PC-9 (cell line): Measurements from ENCODE around the gene USP3.

Experiments
- EZH2 ChIP-seq: fragments of 200-600 bp; sonication (generic); IDR thresholded peaks from 2 replicates; pipeline ENCODE4 v1.8.0; 2017; ENCODE audit warnings: antibody characterized with exemption, low read depth
- TF ChIP-seq, protein P1 (sequence below): fragments of 200-600 bp; sonication (generic); conservative IDR thresholded peaks from 2 replicates; pipeline ENCODE4 v1.6.1; 2017; ENCODE audit warnings: mixed run types, antibody characterized with exemption, mild to moderate bottlenecking, moderate library complexity

DNA sequence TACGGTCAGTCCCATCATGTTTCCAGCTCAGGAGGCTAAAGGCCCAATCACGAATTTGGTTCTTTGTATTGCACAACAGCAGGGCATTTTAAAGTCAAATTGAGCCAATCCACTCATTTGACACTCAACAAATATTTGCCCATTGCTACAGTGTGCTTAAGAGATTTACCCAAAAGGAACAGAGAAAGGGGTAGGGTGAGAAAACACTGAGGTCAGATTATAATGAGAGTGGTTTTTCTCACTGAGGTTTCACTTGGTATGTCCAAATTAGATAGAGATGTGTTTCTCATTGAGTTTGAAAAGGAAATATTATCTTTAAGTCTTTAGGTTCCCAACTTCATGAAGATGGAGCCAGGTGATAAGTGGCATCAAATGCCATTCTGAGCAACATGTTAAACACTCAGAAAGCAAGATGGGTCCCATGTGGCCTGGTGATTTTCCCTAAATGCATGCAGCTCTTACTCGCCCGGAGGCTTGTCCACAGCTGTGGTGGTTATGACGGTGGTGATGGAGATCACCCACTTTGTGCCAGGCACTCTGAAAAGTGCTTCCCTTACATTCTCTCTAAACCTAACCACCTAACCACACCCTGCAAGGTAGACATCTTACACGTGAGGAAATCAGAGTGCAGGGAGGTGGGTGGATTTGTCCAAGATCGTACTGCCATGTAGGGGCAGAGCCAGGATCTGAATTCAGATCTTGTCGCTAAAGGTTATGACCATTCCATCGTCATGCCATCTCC is 31.2 kb upstream of the USP3 start:
- TF ChIP-seq, protein P1, sequence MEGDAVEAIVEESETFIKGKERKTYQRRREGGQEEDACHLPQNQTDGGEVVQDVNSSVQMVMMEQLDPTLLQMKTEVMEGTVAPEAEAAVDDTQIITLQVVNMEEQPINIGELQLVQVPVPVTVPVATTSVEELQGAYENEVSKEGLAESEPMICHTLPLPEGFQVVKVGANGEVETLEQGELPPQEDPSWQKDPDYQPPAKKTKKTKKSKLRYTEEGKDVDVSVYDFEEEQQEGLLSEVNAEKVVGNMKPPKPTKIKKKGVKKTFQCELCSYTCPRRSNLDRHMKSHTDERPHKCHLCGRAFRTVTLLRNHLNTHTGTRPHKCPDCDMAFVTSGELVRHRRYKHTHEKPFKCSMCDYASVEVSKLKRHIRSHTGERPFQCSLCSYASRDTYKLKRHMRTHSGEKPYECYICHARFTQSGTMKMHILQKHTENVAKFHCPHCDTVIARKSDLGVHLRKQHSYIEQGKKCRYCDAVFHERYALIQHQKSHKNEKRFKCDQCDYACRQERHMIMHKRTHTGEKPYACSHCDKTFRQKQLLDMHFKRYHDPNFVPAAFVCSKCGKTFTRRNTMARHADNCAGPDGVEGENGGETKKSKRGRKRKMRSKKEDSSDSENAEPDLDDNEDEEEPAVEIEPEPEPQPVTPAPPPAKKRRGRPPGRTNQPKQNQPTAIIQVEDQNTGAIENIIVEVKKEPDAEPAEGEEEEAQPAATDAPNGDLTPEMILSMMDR: no peak
- no peak for TF ChIP-seq EZH2
